Measurements from ENCODE around the gene ADH7.

The ADH7 gene

GRCh38 chr4:99405433-99406115, 29.6 kb downstream of the ADH7 start:
- Mint-ChIP-seq H3K27ac (no peak overlapping the region), H3K9me3 (no peaks in the 10 kb centered on the region), H3K4me3 (no peak overlapping the region), H3K27me3 (ENCODE audit: low read depth) (peaks cover 7% of the 10 kb centered on the region), H3K4me1 (ENCODE audit: low read depth) (peaks cover 14% of the 10 kb centered on the region), H3K36me3 (ENCODE audit: low read depth) (no peaks in the 10 kb centered on the region)
- DNase-seq (ENCODE audit: low spot score), result peak; percentile 17

GRCh38 chr4:99404595-99405287, 30.4 kb downstream of the ADH7 start:
- Mint-ChIP-seq H3K27me3 (ENCODE audit: low read depth) (peaks cover 7% of the 10 kb centered on the region), H3K36me3 (ENCODE audit: low read depth) (no peaks in the 10 kb centered on the region), H3K27ac (no peak overlapping the region), H3K9me3 (no peaks in the 10 kb centered on the region), H3K4me3 (no peak overlapping the region), H3K4me1 (ENCODE audit: low read depth) (peaks cover 12% of the 10 kb centered on the region)
- no peak for DNase-seq (ENCODE audit: low spot score)

- no peaks in the 10 kb centered on the region for H3K36me3 Mint-ChIP-seq (ENCODE audit: low read depth)
- H3K4me3 Mint-ChIP-seq, result no peak overlapping the region
- no peak overlapping the region for H3K27ac Mint-ChIP-seq
These were observed 31.6 kb downstream of the ADH7 start for GRCh38 chr4:99403380-99404184.

GRCh38 chr4:99402765-99403164, 32.4 kb downstream of the ADH7 start:
- Mint-ChIP-seq H3K36me3 (ENCODE audit: low read depth) (no peaks in the 10 kb centered on the region), H3K27me3 (ENCODE audit: low read depth) (peaks cover 11% of the 10 kb centered on the region), H3K27ac (no peak overlapping the region), H3K4me3 (no peak overlapping the region), H3K9me3 (no peaks in the 10 kb centered on the region), H3K4me1 (ENCODE audit: low read depth) (peaks cover 12% of the 10 kb centered on the region)
- DNase-seq (ENCODE audit: low spot score), result no peak

More at GRCh38 chr4:99403380-99404184, 31.6 kb downstream of the ADH7 start:
- no peak for DNase-seq (ENCODE audit: low spot score)
- peaks cover 10% of the 10 kb centered on the region for H3K27me3 Mint-ChIP-seq (ENCODE audit: low read depth)
- H3K9me3 Mint-ChIP-seq, result no peaks in the 10 kb centered on the region
- peaks cover 12% of the 10 kb centered on the region for H3K4me1 Mint-ChIP-seq (ENCODE audit: low read depth)

- Mint-ChIP-seq H3K9me3 (no peaks in the 10 kb centered on the region), H3K36me3 (ENCODE audit: low read depth) (no peaks in the 10 kb centered on the region)
These were observed 34.3 kb downstream of the ADH7 start for GRCh38 chr4:99400831-99401230.

GRCh38 chr4:99399017-99399416, 36.1 kb downstream of the ADH7 start:
- no peaks in the 10 kb centered on the region for H3K9me3 Mint-ChIP-seq

More at GRCh38 chr4:99400831-99401230, 34.3 kb downstream of the ADH7 start:
- DNase-seq (ENCODE audit: low spot score), result no peak
- H3K27ac Mint-ChIP-seq, result no peak overlapping the region
- H3K4me3 Mint-ChIP-seq, result no peak overlapping the region
- H3K4me1 Mint-ChIP-seq (ENCODE audit: low read depth), result peaks cover 12% of the 10 kb centered on the region
- H3K27me3 Mint-ChIP-seq (ENCODE audit: low read depth), result peaks cover 15% of the 10 kb centered on the region

GRCh38 chr4:99395595-99396364, 39.4 kb downstream of the ADH7 start:
- H3K27ac Mint-ChIP-seq, result no peak overlapping the region
- H3K4me1 Mint-ChIP-seq (ENCODE audit: low read depth), result peaks cover 2% of the 10 kb centered on the region
- peaks cover 15% of the 10 kb centered on the region for H3K27me3 Mint-ChIP-seq (ENCODE audit: low read depth)
- no peaks in the 10 kb centered on the region for H3K36me3 Mint-ChIP-seq (ENCODE audit: low read depth)
- peaks cover 2% of the 10 kb centered on the region for H3K9me3 Mint-ChIP-seq
- no peak overlapping the region for H3K4me3 Mint-ChIP-seq
- DNase-seq (ENCODE audit: low spot score), result no peak

More at GRCh38 chr4:99399017-99399416, 36.1 kb downstream of the ADH7 start:
- no peak overlapping the region for H3K4me3 Mint-ChIP-seq
- no peak for DNase-seq (ENCODE audit: low spot score)
- H3K27ac Mint-ChIP-seq, result no peak overlapping the region
- no peaks in the 10 kb centered on the region for H3K36me3 Mint-ChIP-seq (ENCODE audit: low read depth)
- peaks cover 4% of the 10 kb centered on the region for H3K4me1 Mint-ChIP-seq (ENCODE audit: low read depth)
- peaks cover 15% of the 10 kb centered on the region for H3K27me3 Mint-ChIP-seq (ENCODE audit: low read depth)

- Mint-ChIP-seq H3K36me3 (ENCODE audit: low read depth) (no peaks in the 10 kb centered on the region), H3K27ac (no peak overlapping the region), H3K9me3 (peaks cover 4% of the 10 kb centered on the region), H3K4me3 (no peak overlapping the region), H3K4me1 (ENCODE audit: low read depth) (peaks cover 2% of the 10 kb centered on the region), H3K27me3 (ENCODE audit: low read depth) (peaks cover 15% of the 10 kb centered on the region)
- no peak for DNase-seq (ENCODE audit: low spot score)
These were observed 40.2 kb downstream of the ADH7 start for GRCh38 chr4:99394896-99395295.

- Mint-ChIP-seq H3K27me3 (ENCODE audit: low read depth) (peaks cover 3% of the 10 kb centered on the region), H3K4me3 (no peak overlapping the region), H3K27ac (no peak overlapping the region), H3K4me1 (ENCODE audit: low read depth) (no peaks in the 10 kb centered on the region), H3K36me3 (ENCODE audit: low read depth) (no peaks in the 10 kb centered on the region), H3K9me3 (peaks cover 4% of the 10 kb centered on the region)
- DNase-seq (ENCODE audit: low spot score), result no peak
These were observed 45.1 kb downstream of the ADH7 start for GRCh38 chr4:99390055-99390454.

- no peak for DNase-seq (ENCODE audit: low spot score)
- peaks cover 4% of the 10 kb centered on the region for H3K9me3 Mint-ChIP-seq
- H3K27ac Mint-ChIP-seq, result no peak overlapping the region
- no peaks in the 10 kb centered on the region for H3K4me1 Mint-ChIP-seq (ENCODE audit: low read depth)
- no peak overlapping the region for H3K4me3 Mint-ChIP-seq
- H3K27me3 Mint-ChIP-seq (ENCODE audit: low read depth), result peaks cover 3% of the 10 kb centered on the region
- no peaks in the 10 kb centered on the region for H3K36me3 Mint-ChIP-seq (ENCODE audit: low read depth)
These were observed 45.5 kb downstream of the ADH7 start for GRCh38 chr4:99389606-99390005.

- Mint-ChIP-seq H3K27ac (no peak overlapping the region), H3K27me3 (ENCODE audit: low read depth) (peaks cover 6% of the 10 kb centered on the region), H3K4me3 (no peak overlapping the region), H3K9me3 (no peaks in the 10 kb centered on the region), H3K36me3 (ENCODE audit: low read depth) (no peaks in the 10 kb centered on the region), H3K4me1 (ENCODE audit: low read depth) (no peaks in the 10 kb centered on the region)
- DNase-seq (ENCODE audit: low spot score), result no peak
These were observed 51.2 kb downstream of the ADH7 start for GRCh38 chr4:99383833-99384392.

- no peak overlapping the region for H3K27ac Mint-ChIP-seq
- H3K4me3 Mint-ChIP-seq, result no peak overlapping the region
- no peaks in the 10 kb centered on the region for H3K9me3 Mint-ChIP-seq
- H3K36me3 Mint-ChIP-seq (ENCODE audit: low read depth), result no peaks in the 10 kb centered on the region
- H3K4me1 Mint-ChIP-seq (ENCODE audit: low read depth), result no peaks in the 10 kb centered on the region
- no peak for DNase-seq (ENCODE audit: low spot score)
- H3K27me3 Mint-ChIP-seq (ENCODE audit: low read depth), result peaks cover 6% of the 10 kb centered on the region
These were observed 51.7 kb downstream of the ADH7 start for GRCh38 chr4:99383399-99383798.

GRCh38 chr4:99382745-99383360, 52.3 kb downstream of the ADH7 start:
- peaks cover 6% of the 10 kb centered on the region for H3K27me3 Mint-ChIP-seq (ENCODE audit: low read depth)
- H3K9me3 Mint-ChIP-seq, result no peaks in the 10 kb centered on the region
- H3K4me1 Mint-ChIP-seq (ENCODE audit: low read depth), result no peaks in the 10 kb centered on the region
- DNase-seq (ENCODE audit: low spot score), result no peak
- no peak overlapping the region for H3K27ac Mint-ChIP-seq
- H3K36me3 Mint-ChIP-seq (ENCODE audit: low read depth), result no peaks in the 10 kb centered on the region
- H3K4me3 Mint-ChIP-seq, result no peak overlapping the region
